Measurements from ENCODE around the gene WNT3A. TPM values are rescaled to one million over a fixed set of nuclear protein-coding genes. Genes with fewer than 3 reads are reported as not detected.
A peak's percentile ranks its signal among the peaks of the same experiment; 100 is the strongest.

Gene WNT3A
- polyA plus RNA-seq, 1 donor (not counting 4 experiments of a cell fraction or from before 2014, with no cell fraction given), result 0.07 TPM

- TF ChIP-seq CTCF (optimal IDR thresholded peaks at IDR 0.05 in 1 of 3, IDR thresholded peaks at IDR 0.05 in 1 of 3, conservative IDR thresholded peaks at IDR 0.05 in 1 of 3; ENCODE audit: extremely low read depth in 1 of 3, insufficient read depth in 2 of 3, low read length in 3 of 3) (peak in 1 of 3 experiments; percentile 12), EZH2 (IDR thresholded peaks at IDR 0.05; ENCODE audit: low read length) (no peak)
- H3K4me1 ChIP-seq (ENCODE audit: control insufficient read depth, extremely low read depth, insufficient read depth, low read length), result peaks cover 34% of the 10 kb centered on the region
- peak within 1 kb of the TSS; percentile 91 for H3K4me2 ChIP-seq (ENCODE audit: control insufficient read depth, extremely low read depth, insufficient read depth, low read depth, low read length)
- DNase-seq (ENCODE audit: low read depth, low spot score) (peak; percentile 77), FAIRE-seq (no peak)
- H3K9me3 ChIP-seq (ENCODE audit: control insufficient read depth, low read depth, low read length), result no peaks in the 10 kb centered on the region
- peak within 1 kb of the TSS; percentile 88 for H3K27ac ChIP-seq (ENCODE audit: control insufficient read depth, insufficient read depth, low read length)
- peaks cover 69% of the 10 kb centered on the region for H3K79me2 ChIP-seq (ENCODE audit: control insufficient read depth, insufficient read depth, low read length)
- peak within 1 kb of the TSS; percentile 81 to 97 (median 84) for H3K4me3 ChIP-seq (ENCODE audit: control insufficient read depth in 2 of 3, extremely low read depth in 1 of 3, insufficient read depth in 2 of 3, low read depth in 1 of 3, low read length in 3 of 3)
- H3K9me1 ChIP-seq (ENCODE audit: control insufficient read depth, extremely low read depth, insufficient read depth, low read length), result peaks cover 10% of the 10 kb centered on the region
- H2AFZ ChIP-seq (ENCODE audit: control insufficient read depth, low read length), result peak within 1 kb of the TSS; percentile 62
- dilution Hi-C loops (cut with MboI; ENCODE audit: extremely low pct_ligation_motif_present, low sequenced_read_pairs), result no loop called here
- no peaks in the 10 kb centered on the region for H3K27me3 ChIP-seq (ENCODE audit: control insufficient read depth, extremely low read depth, insufficient read depth, low read length)
- peak within 1 kb of the TSS; percentile 95 for H3K9ac ChIP-seq (ENCODE audit: control insufficient read depth, extremely low read depth, insufficient read depth, low read length)
- H3K36me3 ChIP-seq (ENCODE audit: control insufficient read depth in 2 of 2, extremely low read depth in 1 of 2, insufficient read depth in 2 of 2, low read length in 2 of 2), result peaks cover 0 to 17% of the 10 kb centered on the region in 2 experiments
- H4K20me1 ChIP-seq (ENCODE audit: control insufficient read depth, extremely low read depth, insufficient read depth, low read length), result peaks cover 36% of the 10 kb centered on the region
Measured at GRCh38 chr1:228082214-228082917, 75.6 kb downstream of the WNT3A start, which contains the start of gene ARF1. ARF1 (plus strand) TSS chr1:228082708; CDS start chr1:228097115, 14,407 bp downstream.

- no peak for FAIRE-seq
- Histone ChIP-seq H3K9me3 (ENCODE audit: control insufficient read depth, low read depth, low read length) (no peaks in the 10 kb centered on the region), H3K27ac (ENCODE audit: control insufficient read depth, insufficient read depth, low read length) (peak overlapping the region; percentile 88), H3K4me2 (ENCODE audit: control insufficient read depth, extremely low read depth, insufficient read depth, low read depth, low read length) (peak overlapping the region; percentile 85), H3K79me2 (ENCODE audit: control insufficient read depth, insufficient read depth, low read length) (peaks cover 77% of the 10 kb centered on the region), H3K9ac (ENCODE audit: control insufficient read depth, extremely low read depth, insufficient read depth, low read length) (peak overlapping the region; percentile 95), H3K27me3 (ENCODE audit: control insufficient read depth, extremely low read depth, insufficient read depth, low read length) (no peaks in the 10 kb centered on the region), H3K4me1 (ENCODE audit: control insufficient read depth, extremely low read depth, insufficient read depth, low read length) (peaks cover 42% of the 10 kb centered on the region), H3K36me3 (ENCODE audit: control insufficient read depth in 2 of 2, extremely low read depth in 1 of 2, insufficient read depth in 2 of 2, low read length in 2 of 2) (peaks cover 0 to 17% of the 10 kb centered on the region in 2 experiments), H4K20me1 (ENCODE audit: control insufficient read depth, extremely low read depth, insufficient read depth, low read length) (peaks cover 41% of the 10 kb centered on the region), H3K4me3 (ENCODE audit: control insufficient read depth in 2 of 3, extremely low read depth in 1 of 3, insufficient read depth in 2 of 3, low read depth in 1 of 3, low read length in 3 of 3) (peak overlapping the region; percentile 60 to 97 (median 84)), H2AFZ (ENCODE audit: control insufficient read depth, low read length) (no peak overlapping the region), H3K9me1 (ENCODE audit: control insufficient read depth, extremely low read depth, insufficient read depth, low read length) (peaks cover 12% of the 10 kb centered on the region)
- dilution Hi-C loops (cut with MboI; ENCODE audit: extremely low pct_ligation_motif_present, low sequenced_read_pairs), result no loop called here
- DNase-seq (ENCODE audit: low read depth, low spot score), result no peak
- no peak for TF ChIP-seq CTCF (optimal IDR thresholded peaks at IDR 0.05 in 1 of 3, IDR thresholded peaks at IDR 0.05 in 1 of 3, conservative IDR thresholded peaks at IDR 0.05 in 1 of 3; ENCODE audit: extremely low read depth in 1 of 3, insufficient read depth in 2 of 3, low read length in 3 of 3)
- TF ChIP-seq EZH2 (IDR thresholded peaks at IDR 0.05; ENCODE audit: low read length), result no peak
Measured at GRCh38 chr1:228082918-228083870, 76.4 kb downstream of the WNT3A start.

All from keratinocyte (primary cell).